HepG2 (cell line): ENCODE measurements around the gene NDFIP2. TPM values are rescaled to one million over a fixed set of nuclear protein-coding genes. Genes with fewer than 3 reads are reported as not detected.

Experiments
- ATAC-seq: fragments of 200-7000 bp; cut with Tn5 transposase; 3 replicates; pipeline ENCODE4 v1.9.1; 2020; ENCODE audit warnings: mild to moderate bottlenecking, moderate library complexity
- BruUV-seq: library from RNA; stranded (reverse); fragments of 400-500 nt; replicated peaks from 2 replicates; lab custom pipeline; 2021; lab: Mats Ljungman, UMichigan
- CTCF ChIA-PET: fragments of 300-600 bp; formaldehyde crosslinking; extraction: SDS; loops from one replicate; lab custom pipeline; 2021; ENCODE audit warnings: low total read pairs, inconsistent platforms, low intra/inter-chr PET ratio; lab: Yijun Ruan, JAX
- POLR2A ChIA-PET: fragments of 350-600 bp; sonication (Branson Sonifier 250); formaldehyde crosslinking; loops from one replicate; lab custom pipeline; 2020; ENCODE audit warnings: antibody characterized with exemption, inconsistent platforms; lab: Yijun Ruan, JAX
- DNase-seq: peaks from one replicate; pipeline ENCODE4 v3.0.0-alpha.2; 2015; ENCODE audit warnings: low spot score
- FAIRE-seq: peaks from 3 replicates; lab custom pipeline; 2011; peaks lifted over from hg19 to GRCh38; lab: Jason Lieb, UNC
- H2AFZ ChIP-seq: one replicate; pipeline ENCODE4 v1.6.1; 2011; ENCODE audit warnings: low read length, inconsistent platforms
- H3K27ac ChIP-seq: fragments of 300-600 bp; 3 replicates; pipeline ENCODE4 v1.8.0; 2011; ENCODE audit warnings: mixed run types, mild to moderate bottlenecking, mixed read lengths, low read length, inconsistent platforms; ENCODE audit not compliant: insufficient read depth; ENCODE audit errors: extremely low read length
- H3K27me3 ChIP-seq, 2 experiments: fragments of 200-600 bp in 1 of 2; 2 replicates in 1 of 2; 3 replicates in 1 of 2; pipeline versions ENCODE4 v1.6.0 to v1.8.0; 2011; ENCODE audit warnings: low read length in 2 of 2, mild to moderate bottlenecking in 2 of 2, moderate library complexity in 2 of 2, inconsistent platforms in 1 of 2; ENCODE audit not compliant: insufficient read depth in 2 of 2, control insufficient read depth in 1 of 2
- H3K36me3 ChIP-seq, 2 experiments: fragments of 200-600 bp in 1 of 2; replicated peaks in 1 of 2; 2 replicates in 1 of 2; 3 replicates in 1 of 2; pipeline versions ENCODE4 v1.5.1 to v1.8.0; 2011; ENCODE audit warnings: low read length in 2 of 2, inconsistent platforms in 1 of 2; ENCODE audit not compliant: insufficient read depth in 2 of 2, control insufficient read depth in 1 of 2
- H3K4me1 ChIP-seq: 2 replicates; pipeline ENCODE4 v1.5.1; 2012; ENCODE audit warnings: low read length, inconsistent platforms; ENCODE audit not compliant: insufficient read depth
- H3K4me2 ChIP-seq: 2 replicates; pipeline ENCODE4 v1.6.0; 2011; ENCODE audit warnings: low read depth, low read length, inconsistent platforms
- H3K4me3 ChIP-seq, 3 experiments: fragments of 200-600 bp in 1 of 3; sonication (generic), shearing (Covaris generic) in 1 of 3; replicated peaks in 1 of 3; 2 replicates each; pipeline ENCODE4 v1.5.1; 2011 to 2016; ENCODE audit warnings: low read length in 3 of 3, inconsistent platforms in 2 of 3, low read depth in 2 of 3, mild to moderate bottlenecking in 2 of 3, control low read depth in 1 of 3, mixed read lengths in 1 of 3; ENCODE audit not compliant: insufficient read depth in 1 of 3
- H3K79me2 ChIP-seq: one replicate; pipeline ENCODE4 v1.6.1; 2011; ENCODE audit warnings: low read length, inconsistent platforms; ENCODE audit not compliant: insufficient read depth
- H3K9ac ChIP-seq: 2 replicates; pipeline ENCODE4 v1.6.0; 2011; ENCODE audit warnings: mild to moderate bottlenecking, low read depth, low read length, inconsistent platforms; ENCODE audit not compliant: insufficient read depth
- H3K9me3 ChIP-seq: 2 replicates; pipeline ENCODE4 v1.5.1; 2012; ENCODE audit warnings: mild to moderate bottlenecking, low read length
- H4K20me1 ChIP-seq: 2 replicates; pipeline ENCODE4 v1.6.0; 2011; ENCODE audit warnings: inconsistent platforms, mild to moderate bottlenecking, low read length, moderate library complexity; ENCODE audit not compliant: insufficient read depth
- EED ChIP-seq: sonication (generic); formaldehyde crosslinking; IDR thresholded peaks from 2 replicates; pipeline ENCODE4 v1.5.0; 2020; ENCODE audit warnings: mild to moderate bottlenecking, missing genetic modification reagents
- KDM5B ChIP-seq: sonication (generic); formaldehyde crosslinking; IDR thresholded peaks from 2 replicates; pipeline ENCODE4 v1.4.0; 2020; ENCODE audit warnings: missing genetic modification reagents, mild to moderate bottlenecking, borderline replicate concordance
- MAX ChIP-seq: IDR thresholded peaks from 2 replicates; pipeline ENCODE4 v1.6.1; 2012; ENCODE audit warnings: inconsistent platforms
- MED8 ChIP-seq: sonication (generic); formaldehyde crosslinking; IDR thresholded peaks from 2 replicates; pipeline ENCODE4 v1.8.1; 2023; ENCODE audit warnings: mild to moderate bottlenecking, missing genetic modification reagents; ENCODE audit not compliant: insufficient replicate concordance
- MXD4 ChIP-seq: IDR thresholded peaks from 2 replicates; pipeline ENCODE4 v1.6.1; 2016; ENCODE audit warnings: mild to moderate bottlenecking, missing biosample characterization, missing genetic modification reagents
- MZF1 ChIP-seq: sonication (generic); formaldehyde crosslinking; IDR thresholded peaks from 2 replicates; pipeline ENCODE4 v1.8.1; 2023; ENCODE audit warnings: mild to moderate bottlenecking, missing genetic modification reagents, borderline replicate concordance
- NFRKB ChIP-seq: fragments of 450-650 bp; IDR thresholded peaks from 2 replicates; pipeline ENCODE4 v1.6.1; 2017
- POLR2A ChIP-seq, 2 experiments: IDR thresholded peaks; 2 replicates each; pipeline ENCODE4 v1.6.1; 2011; ENCODE audit warnings: low read depth in 2 of 2, low read length in 2 of 2, mild to moderate bottlenecking in 1 of 2, moderate library complexity in 1 of 2; ENCODE audit not compliant: insufficient read depth in 1 of 2
- RCOR2 ChIP-seq: IDR thresholded peaks from 2 replicates; pipeline ENCODE4 v1.6.1; 2016; ENCODE audit warnings: missing biosample characterization, missing genetic modification reagents
- RELA ChIP-seq: sonication (generic); formaldehyde crosslinking; IDR thresholded peaks from 2 replicates; pipeline ENCODE4 v1.4.0; 2020; ENCODE audit warnings: missing genetic modification reagents
- TGIF2 ChIP-seq: IDR thresholded peaks from 2 replicates; pipeline ENCODE4 v1.6.1; 2016; ENCODE audit warnings: control low read depth, missing compliant biosample characterization
- ZBTB1 ChIP-seq: sonication (generic); formaldehyde crosslinking; IDR thresholded peaks from 2 replicates; pipeline ENCODE4 v1.4.0; 2020; ENCODE audit warnings: missing genetic modification reagents, borderline replicate concordance
- ZKSCAN1 ChIP-seq: fragments of 150-350 bp; IDR thresholded peaks from 2 replicates; pipeline ENCODE4 v1.6.1; 2014; ENCODE audit warnings: low read length
- ZNF234 ChIP-seq: sonication (generic); formaldehyde crosslinking; conservative IDR thresholded peaks from 2 replicates; pipeline ENCODE4 v1.5.1; 2020; ENCODE audit warnings: mild to moderate bottlenecking, missing genetic modification reagents
- ZNF281 ChIP-seq: sonication (generic); formaldehyde crosslinking; IDR thresholded peaks from 2 replicates; pipeline ENCODE4 v1.4.0; 2020; ENCODE audit warnings: missing genetic modification reagents, borderline replicate concordance
- ZNF850 ChIP-seq: sonication (generic); formaldehyde crosslinking; conservative IDR thresholded peaks from 2 replicates; pipeline ENCODE4 v1.9.0; 2021; ENCODE audit warnings: mild to moderate bottlenecking, missing genetic modification reagents
- ZSCAN12 ChIP-seq: sonication (generic); formaldehyde crosslinking; IDR thresholded peaks from 2 replicates; pipeline ENCODE4 v1.9.0; 2021; ENCODE audit warnings: mild to moderate bottlenecking, missing genetic modification reagents
- WGBS: methylation state at CpG from one replicate; pipeline ENCODE4 v1.1.6; 2017; ENCODE audit warnings: low lambda C conversion rate; 5-methylcytosine and 5-hydroxymethylcytosine counted together
- in situ Hi-C: cut with HindIII; loops from 2 replicates; pipeline ENCODE4 v1.10.0; 2017; ENCODE audit warnings: low pct_unique_long_range_greater_than_20kb; ENCODE audit not compliant: extremely low pct_ligation_motif_present
- intact Hi-C: fragments of 100-400 bp; cut with micrococcal nuclease; formaldehyde crosslinking; loops from one replicate; pipeline ENCODE4 v1.10.0; 2022; ENCODE audit not compliant: unreplicated experiment
- polyA plus RNA-seq, 8 experiments: library from polyadenylated mRNA; depleted of rRNA in 3 of 8; stranded (reverse) in 7 of 8; unstranded in 1 of 8; fragments of >200 nt; fragmentation: Illumina TruSeq in 4 of 8; extraction: Trizol in 4 of 8; gene quantifications; 2 replicates each; pipeline versions ENCODE4 v1.2.1 to v1.2.3, GENCODE V29; 2011 to 2016; ENCODE audit warnings: low read depth in 4 of 8, missing spikeins in 1 of 8, mixed read lengths in 1 of 8; ENCODE audit not compliant: insufficient read depth in 1 of 8
- total RNA-seq, 5 experiments: library from RNA; depleted of rRNA; stranded (reverse); fragments of >200 nt; fragmentation: Illumina TruSeq; extraction: Trizol; gene quantifications; 2 replicates each; pipeline ENCODE4 v1.2.3, GENCODE V29; 2016; ENCODE audit warnings: low read depth in 1 of 5

Gene NDFIP2
- total and polyA plus RNA-seq, 2 of the 13 experiments (the other 11 are each of a cell fraction or from before 2014, with no cell fraction given), result 23.2 to 32.0 TPM

- no peak for TF ChIP-seq ZNF281
- TF ChIP-seq ZSCAN12 (CRISPR knock-in tag), result no peak
These were observed 50.7 kb downstream of the NDFIP2 start (continued) for GRCh38 chr13:79531542-79532254.

- POLR2A ChIA-PET, result no interaction called here
- TF ChIP-seq POLR2A (IDR thresholded peaks at IDR 0.05; ENCODE audit: insufficient read depth in 1 of 2, low read depth in 2 of 2, low read length in 2 of 2) (no peak), MXD4 (CRISPR knock-in tag) (no peak), TGIF2 (no peak), ZNF234 (no peak), EED (CRISPR knock-in tag) (no peak), ZBTB1 (CRISPR knock-in tag) (no peak), RCOR2 (CRISPR knock-in tag) (no peak), MED8 (no peak), MZF1 (no peak), ZNF850 (CRISPR knock-in tag) (no peak), NFRKB (no peak), RELA (CRISPR knock-in tag) (no peak), MAX (no peak), KDM5B (CRISPR knock-in tag) (no peak), ZKSCAN1 (no peak)
- ATAC-seq (no peak), DNase-seq (no peak), FAIRE-seq (no peak)
- intact Hi-C loops (no loop called here), in situ Hi-C loops (no loop called here)
- H3K4me1 ChIP-seq, result no peaks in the 10 kb centered on the region
- H3K9me3 ChIP-seq, result no peaks in the 10 kb centered on the region
- 91% methylated on average over 2 of the region's 2 CpGs for WGBS
- H3K27me3 ChIP-seq, result no peaks in the 10 kb centered on the region
- no peak overlapping the region for H3K4me3 ChIP-seq
- no TSS peak for BruUV-seq
- no peak overlapping the region for H2AFZ ChIP-seq
- H3K79me2 ChIP-seq, result no peaks in the 10 kb centered on the region
- CTCF ChIA-PET, result no interaction called here
- H3K36me3 ChIP-seq, result no peaks in the 10 kb centered on the region; a peak in 1 of 5 replicates
- H3K4me2 ChIP-seq, result no peak overlapping the region
- no peak overlapping the region for H3K9ac ChIP-seq
- H3K27ac ChIP-seq, result no peak overlapping the region
- H4K20me1 ChIP-seq, result no peaks in the 10 kb centered on the region
These were observed 51.6 kb downstream of the NDFIP2 start for GRCh38 chr13:79532576-79532975.
